IPS-18c (cell line): ENCODE results near the gene GALC.
A peak's percentile ranks its signal among the peaks of the same experiment; 100 is the strongest.
"Not testable (repeated sequence)": the region's sequence is repeated elsewhere in the genome, so short reads cannot be mapped to it uniquely, and the experiment has no call there.

Experiments used
- H3K4me3 ChIP-seq: 2 replicates; pipeline ENCODE4 v1.7.0; 2013; ENCODE audit warnings: low read depth, mild to moderate bottlenecking, low read length, moderate library complexity; ENCODE audit not compliant: insufficient read depth
- H3K9me3 ChIP-seq: one replicate; pipeline ENCODE4 v1.6.1; 2013; ENCODE audit warnings: mild to moderate bottlenecking, low read length, moderate library complexity; ENCODE audit not compliant: control insufficient read depth, insufficient read depth

Gene GALC

GRCh38 chr14:87992718-87993628 is at the start of gene GALC:
Gene GALC (minus strand): TSS chr14:87993182. CDS start chr14:87993164, 18 bp downstream.
- Histone ChIP-seq H3K9me3 (no peaks in the 10 kb centered on the region), H3K4me3 (peak within 1 kb of the TSS; percentile 79)

- H3K9me3 ChIP-seq: no peaks in the 10 kb centered on the region
Measured at GRCh38 chr14:88040146-88040545, 47.2 kb upstream of the GALC start.

GRCh38 chr14:88039197-88039596 is 46.2 kb upstream of the GALC start:
- Histone ChIP-seq H3K9me3 (no peaks in the 10 kb centered on the region), H3K4me3 (no peak overlapping the region)

More at GRCh38 chr14:88040146-88040545, 47.2 kb upstream of the GALC start:
- no peak overlapping the region for H3K4me3 ChIP-seq

GRCh38 chr14:88037325-88037724 is 44.3 kb upstream of the GALC start:
- Histone ChIP-seq H3K4me3 (no peak overlapping the region), H3K9me3 (no peaks in the 10 kb centered on the region)

GRCh38 chr14:88036422-88036821 is 43.4 kb upstream of the GALC start:
- H3K4me3 ChIP-seq: no peak overlapping the region

GRCh38 chr14:88034076-88034475 is 41.1 kb upstream of the GALC start:
- Histone ChIP-seq H3K9me3 (no peaks in the 10 kb centered on the region), H3K4me3 (no peak overlapping the region)

More at GRCh38 chr14:88036422-88036821, 43.4 kb upstream of the GALC start:
- H3K9me3 ChIP-seq: no peaks in the 10 kb centered on the region

- H3K4me3 ChIP-seq: no peak overlapping the region
Measured at GRCh38 chr14:88032373-88032772, 39.4 kb upstream of the GALC start.

GRCh38 chr14:88030892-88031291 is 37.9 kb upstream of the GALC start:
- Histone ChIP-seq H3K9me3 (no peaks in the 10 kb centered on the region), H3K4me3 (no peak overlapping the region)

More at GRCh38 chr14:88032373-88032772, 39.4 kb upstream of the GALC start:
- H3K9me3 ChIP-seq: no peaks in the 10 kb centered on the region

- no peak overlapping the region for H3K4me3 ChIP-seq
- no peaks in the 10 kb centered on the region for H3K9me3 ChIP-seq
Measured at GRCh38 chr14:88030079-88030478, 37.1 kb upstream of the GALC start.

- H3K9me3 ChIP-seq: no peaks in the 10 kb centered on the region
- H3K4me3 ChIP-seq: no peak overlapping the region
Measured at GRCh38 chr14:88029500-88029899, 36.5 kb upstream of the GALC start.

GRCh38 chr14:88026890-88027289 is 33.9 kb upstream of the GALC start:
- H3K4me3 ChIP-seq: no peak overlapping the region
- H3K9me3 ChIP-seq: no peaks in the 10 kb centered on the region

- Histone ChIP-seq H3K4me3 (no peak overlapping the region), H3K9me3 (no peaks in the 10 kb centered on the region)
Measured at GRCh38 chr14:88025313-88025712, 32.3 kb upstream of the GALC start.

- H3K9me3 ChIP-seq, H3K4me3 ChIP-seq: not testable (repeated sequence)
Measured at GRCh38 chr14:88024252-88025086, 31.5 kb upstream of the GALC start.

- Histone ChIP-seq H3K4me3 (no peak overlapping the region), H3K9me3 (no peaks in the 10 kb centered on the region)
Measured at GRCh38 chr14:88023658-88024187, 30.7 kb upstream of the GALC start.

GRCh38 chr14:88017535-88017934 is 24.6 kb upstream of the GALC start:
- H3K9me3 ChIP-seq: no peaks in the 10 kb centered on the region
- no peak overlapping the region for H3K4me3 ChIP-seq

GRCh38 chr14:88016768-88017167 is 23.8 kb upstream of the GALC start:
- Histone ChIP-seq H3K4me3 (no peak overlapping the region), H3K9me3 (no peaks in the 10 kb centered on the region)

- Histone ChIP-seq H3K4me3 (no peak overlapping the region), H3K9me3 (no peaks in the 10 kb centered on the region)
Measured at GRCh38 chr14:88013750-88014349, 20.9 kb upstream of the GALC start.
